ENCODE results near the gene POU2AF3.
"Not testable (repeated sequence)": the region's sequence is repeated elsewhere in the genome, so short reads cannot be mapped to it uniquely, and the experiment has no call there.

The POU2AF3 gene

GRCh38 chr11:111298413-111299100, at the start of gene POU2AF3:
TSS of gene POU2AF3 (plus strand) at chr11:111298546. CDS start at chr11:111298582, 36 bp downstream.
- DNase-seq (ENCODE audit: low spot score): no peak

- no peak for DNase-seq (ENCODE audit: low spot score)
Observed at GRCh38 chr11:111250936-111251335, 47.4 kb upstream of the POU2AF3 start.

- DNase-seq (ENCODE audit: low spot score): no peak
Observed at GRCh38 chr11:111253131-111253530, 45.2 kb upstream of the POU2AF3 start.

GRCh38 chr11:111253630-111254029, 44.7 kb upstream of the POU2AF3 start:
- DNase-seq (ENCODE audit: low spot score): no peak

GRCh38 chr11:111258046-111258445, 40.3 kb upstream of the POU2AF3 start:
- DNase-seq (ENCODE audit: low spot score): no peak

- no peak for DNase-seq (ENCODE audit: low spot score)
Observed at GRCh38 chr11:111259896-111260295, 38.5 kb upstream of the POU2AF3 start.

GRCh38 chr11:111260811-111261210, 37.5 kb upstream of the POU2AF3 start:
- DNase-seq (ENCODE audit: low spot score): no peak

- DNase-seq (ENCODE audit: low spot score): no peak
Observed at GRCh38 chr11:111264646-111265045, 33.7 kb upstream of the POU2AF3 start.

GRCh38 chr11:111265421-111265820, 32.9 kb upstream of the POU2AF3 start:
- DNase-seq (ENCODE audit: low spot score): no peak

- DNase-seq (ENCODE audit: low spot score): not testable (repeated sequence)
Observed at GRCh38 chr11:111268303-111268702, 30.0 kb upstream of the POU2AF3 start.

GRCh38 chr11:111269146-111269868, 29.0 kb upstream of the POU2AF3 start:
- DNase-seq (ENCODE audit: low spot score): peak; percentile 59

- no peak for DNase-seq (ENCODE audit: low spot score)
Observed at GRCh38 chr11:111272420-111272819, 25.9 kb upstream of the POU2AF3 start.

GRCh38 chr11:111282562-111283075, 15.7 kb upstream of the POU2AF3 start:
- no peak for DNase-seq (ENCODE audit: low spot score)

GRCh38 chr11:111283945-111284481, 14.3 kb upstream of the POU2AF3 start:
- no peak for DNase-seq (ENCODE audit: low spot score)

GRCh38 chr11:111285189-111286091, 12.9 kb upstream of the POU2AF3 start:
- DNase-seq (ENCODE audit: low spot score): no peak

GRCh38 chr11:111291764-111292163, 6.6 kb upstream of the POU2AF3 start:
- DNase-seq (ENCODE audit: low spot score): no peak

- DNase-seq (ENCODE audit: low spot score): not testable (repeated sequence)
Observed at GRCh38 chr11:111292408-111292807, 5.9 kb upstream of the POU2AF3 start.

- no peak for DNase-seq (ENCODE audit: low spot score)
Observed at GRCh38 chr11:111296196-111296595, 2.1 kb upstream of the POU2AF3 start.

GRCh38 chr11:111297696-111298095, 650 bp upstream of the POU2AF3 start:
- no peak for DNase-seq (ENCODE audit: low spot score)

- peak; percentile 41 for DNase-seq (ENCODE audit: low spot score)
Observed at GRCh38 chr11:111299101-111300026, 1.0 kb downstream of the POU2AF3 start.

GRCh38 chr11:111300569-111300968, 2.2 kb downstream of the POU2AF3 start:
- no peak for DNase-seq (ENCODE audit: low spot score)
